Measurements from ENCODE around the gene PLSCR3.
A peak's percentile ranks its signal among the peaks of the same experiment; 100 is the strongest.

PLSCR3 gene

GRCh38 chr17:7394452-7395191 is at the start of gene PLSCR3:
PLSCR3 (minus strand) TSS chr17:7394525; CDS start chr17:7394110, 415 bp downstream.
- peak; percentile 84 for DNase-seq

- no peak for DNase-seq
Observed at GRCh38 chr17:7443499-7444485, 49.5 kb upstream of the PLSCR3 start.

- DNase-seq = no peak
Observed at GRCh38 chr17:7442142-7442541, 47.8 kb upstream of the PLSCR3 start.

GRCh38 chr17:7441266-7441665 is 46.9 kb upstream of the PLSCR3 start:
- DNase-seq = no peak

GRCh38 chr17:7440834-7441195 is 46.5 kb upstream of the PLSCR3 start:
- no peak for DNase-seq

- peak; percentile 38 for DNase-seq
Observed at GRCh38 chr17:7440113-7440833, 45.9 kb upstream of the PLSCR3 start.

GRCh38 chr17:7439462-7440112 is 45.3 kb upstream of the PLSCR3 start, which contains the start of gene FGF11:
FGF11 (plus strand) TSS chr17:7439512; CDS start chr17:7439621, 109 bp downstream.
- no peak for DNase-seq

GRCh38 chr17:7438656-7439460 is 44.5 kb upstream of the PLSCR3 start:
- no peak for DNase-seq

- peak; percentile 70 for DNase-seq
Observed at GRCh38 chr17:7437950-7438614, 43.8 kb upstream of the PLSCR3 start.

GRCh38 chr17:7437369-7437863 is 43.1 kb upstream of the PLSCR3 start:
- no peak for DNase-seq

GRCh38 chr17:7436556-7437368 is 42.4 kb upstream of the PLSCR3 start:
- peak; percentile 84 for DNase-seq

- DNase-seq = peak; percentile 54
Observed at GRCh38 chr17:7435676-7436555, 41.6 kb upstream of the PLSCR3 start.

- no peak for DNase-seq
Observed at GRCh38 chr17:7432296-7432695, 38.0 kb upstream of the PLSCR3 start.

- DNase-seq = no peak
Observed at GRCh38 chr17:7431231-7431630, 36.9 kb upstream of the PLSCR3 start.

- no peak for DNase-seq
Observed at GRCh38 chr17:7429722-7430121, 35.4 kb upstream of the PLSCR3 start.

GRCh38 chr17:7428557-7428956 is 34.2 kb upstream of the PLSCR3 start, which contains the start of gene SPEM3:
SPEM3 (plus strand) TSS chr17:7428857; CDS start chr17:7428903, 46 bp downstream.
- DNase-seq = no peak

GRCh38 chr17:7427549-7427948 is 33.2 kb upstream of the PLSCR3 start:
- no peak for DNase-seq

GRCh38 chr17:7426896-7427489 is 32.7 kb upstream of the PLSCR3 start:
- no peak for DNase-seq

Data from activated CD8-positive, alpha-beta memory T cell treated with anti-CD3 and anti-CD28 coated beads, Interleukin-2, amount 50 U/mL, for 4 hours (primary cell).